ENCODE measurements around the gene CABP1.
A peak's percentile ranks its signal among the peaks of the same experiment; 100 is the strongest.
"Not testable (repeated sequence)": the region's sequence is repeated elsewhere in the genome, so short reads cannot be mapped to it uniquely, and the experiment has no call there.

The CABP1 gene

GRCh38 chr12:120666571-120667390 is 26.4 kb downstream of the CABP1 start:
- ATAC-seq (ENCODE audit: low read depth) (no peak), DNase-seq (ENCODE audit: low spot score) (no peak)
- Histone ChIP-seq H3K27ac (ENCODE audit: poor library complexity, severe bottlenecking) (no peak overlapping the region), H3K27me3 (ENCODE audit: insufficient read depth, poor library complexity, severe bottlenecking) (no peaks in the 10 kb centered on the region), H3K4me1 (ENCODE audit: insufficient read depth, poor library complexity, severe bottlenecking) (no peaks in the 10 kb centered on the region), H3K9me3 (ENCODE audit: severe bottlenecking) (no peaks in the 10 kb centered on the region), H3K4me3 (ENCODE audit: severe bottlenecking) (no peak overlapping the region), H3K36me3 (ENCODE audit: low read depth) (no peaks in the 10 kb centered on the region)
- no peak for TF ChIP-seq CTCF (IDR thresholded peaks at IDR 0.05; ENCODE audit: poor library complexity, severe bottlenecking)

GRCh38 chr12:120668091-120668867 is 27.9 kb downstream of the CABP1 start:
- DNase-seq (ENCODE audit: low spot score) (no peak), ATAC-seq (ENCODE audit: low read depth) (no peak)
- Histone ChIP-seq H3K4me3 (ENCODE audit: severe bottlenecking) (no peak overlapping the region), H3K4me1 (ENCODE audit: insufficient read depth, poor library complexity, severe bottlenecking) (no peaks in the 10 kb centered on the region), H3K9me3 (ENCODE audit: severe bottlenecking) (no peaks in the 10 kb centered on the region), H3K27ac (ENCODE audit: poor library complexity, severe bottlenecking) (no peak overlapping the region), H3K27me3 (ENCODE audit: insufficient read depth, poor library complexity, severe bottlenecking) (no peaks in the 10 kb centered on the region), H3K36me3 (ENCODE audit: low read depth) (no peaks in the 10 kb centered on the region)
- no peak for TF ChIP-seq CTCF (IDR thresholded peaks at IDR 0.05; ENCODE audit: poor library complexity, severe bottlenecking)

GRCh38 chr12:120668868-120669840 is 28.7 kb downstream of the CABP1 start:
- Histone ChIP-seq H3K4me3 (ENCODE audit: severe bottlenecking) (no peak overlapping the region), H3K27ac (ENCODE audit: poor library complexity, severe bottlenecking) (no peak overlapping the region), H3K27me3 (ENCODE audit: insufficient read depth, poor library complexity, severe bottlenecking) (no peaks in the 10 kb centered on the region), H3K36me3 (ENCODE audit: low read depth) (no peaks in the 10 kb centered on the region), H3K4me1 (ENCODE audit: insufficient read depth, poor library complexity, severe bottlenecking) (no peaks in the 10 kb centered on the region), H3K9me3 (ENCODE audit: severe bottlenecking) (no peaks in the 10 kb centered on the region)
- ATAC-seq (ENCODE audit: low read depth) (peak; percentile 49), DNase-seq (ENCODE audit: low spot score) (no peak)
- no peak for TF ChIP-seq CTCF (IDR thresholded peaks at IDR 0.05; ENCODE audit: poor library complexity, severe bottlenecking)

GRCh38 chr12:120670237-120670636 is 29.8 kb downstream of the CABP1 start:
- not testable (repeated sequence) for H3K4me3 ChIP-seq (ENCODE audit: severe bottlenecking); ATAC-seq (ENCODE audit: low read depth); DNase-seq (ENCODE audit: low spot score); H3K27ac ChIP-seq (ENCODE audit: poor library complexity, severe bottlenecking); H3K36me3 ChIP-seq (ENCODE audit: low read depth); H3K9me3 ChIP-seq (ENCODE audit: severe bottlenecking); H3K4me1 ChIP-seq (ENCODE audit: insufficient read depth, poor library complexity, severe bottlenecking); H3K27me3 ChIP-seq (ENCODE audit: insufficient read depth, poor library complexity, severe bottlenecking)

GRCh38 chr12:120670667-120671066 is 30.2 kb downstream of the CABP1 start:
- no peaks in the 10 kb centered on the region for H3K27me3 ChIP-seq (ENCODE audit: insufficient read depth, poor library complexity, severe bottlenecking)
- ATAC-seq (ENCODE audit: low read depth) (no peak), DNase-seq (ENCODE audit: low spot score) (no peak)
- no peak overlapping the region for H3K4me3 ChIP-seq (ENCODE audit: severe bottlenecking)
- no peak overlapping the region for H3K27ac ChIP-seq (ENCODE audit: poor library complexity, severe bottlenecking)
- TF ChIP-seq CTCF (IDR thresholded peaks at IDR 0.05; ENCODE audit: poor library complexity, severe bottlenecking), result no peak
- no peaks in the 10 kb centered on the region for H3K9me3 ChIP-seq (ENCODE audit: severe bottlenecking)
- no peaks in the 10 kb centered on the region for H3K36me3 ChIP-seq (ENCODE audit: low read depth)
- no peaks in the 10 kb centered on the region for H3K4me1 ChIP-seq (ENCODE audit: insufficient read depth, poor library complexity, severe bottlenecking)
